ENCODE data around the gene VMP1.
A peak's percentile ranks its signal among the peaks of the same experiment; 100 is the strongest.
"Not testable (repeated sequence)": the region's sequence is repeated elsewhere in the genome, so short reads cannot be mapped to it uniquely, and the experiment has no call there.

VMP1 gene

DNA sequence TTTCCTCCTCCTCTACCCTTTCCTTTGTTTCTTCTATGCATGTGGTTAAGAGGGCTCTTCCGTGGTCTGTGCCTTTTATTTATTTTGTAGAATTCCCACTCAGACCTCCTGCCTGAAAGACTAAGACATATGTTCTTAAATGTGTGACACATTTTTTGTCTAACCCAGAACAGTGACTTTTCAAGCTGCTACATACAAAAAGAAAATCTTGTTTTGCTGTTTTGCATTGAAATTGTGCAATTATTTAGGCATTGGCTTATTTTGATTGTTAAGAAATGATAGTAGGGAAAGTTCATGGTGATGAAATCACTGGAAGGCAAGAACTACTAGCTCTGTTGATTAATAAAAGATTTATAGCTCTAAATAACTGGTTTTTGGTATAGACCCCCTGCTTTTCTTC lies 108.5 kb downstream of the VMP1 start:
- DNase-seq, result no peak

DNA sequence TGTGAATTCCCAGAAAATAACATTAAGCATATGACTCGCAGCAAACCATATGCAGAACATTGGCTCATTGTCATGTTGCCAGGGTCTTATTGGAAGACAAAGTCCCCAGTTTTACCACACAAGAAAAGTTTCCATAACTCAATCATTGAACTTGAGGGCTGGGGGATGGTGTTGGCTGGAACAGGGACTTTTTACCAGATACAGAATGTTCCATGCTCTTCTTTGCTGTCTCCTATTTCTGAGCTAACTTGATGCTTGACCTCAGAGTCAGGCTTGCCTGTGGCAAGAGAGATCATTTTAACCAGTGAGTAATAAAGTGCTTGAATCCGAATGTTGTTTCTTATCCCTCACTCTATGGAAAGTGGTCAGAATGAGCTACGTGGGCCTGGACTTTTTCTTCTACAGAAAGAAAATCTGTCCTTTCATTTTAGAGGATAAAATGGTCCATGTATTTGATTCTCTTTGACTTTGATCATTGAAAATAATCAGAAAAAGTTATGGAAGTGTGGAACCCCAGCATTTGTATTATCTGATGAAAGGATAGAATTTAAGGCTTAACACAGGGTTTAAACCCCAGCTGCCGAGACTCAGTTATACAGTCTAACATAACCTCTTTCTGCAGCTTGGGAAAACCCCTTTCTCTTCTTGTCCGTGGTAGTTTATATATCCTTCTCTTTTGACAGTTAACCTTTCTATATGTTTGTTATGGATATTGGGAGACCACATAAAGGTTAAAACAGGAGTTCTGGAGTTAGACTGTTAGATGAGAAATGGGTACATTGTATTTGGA lies 118.3 kb downstream of the VMP1 start:
- DNase-seq, result no peak

DNA sequence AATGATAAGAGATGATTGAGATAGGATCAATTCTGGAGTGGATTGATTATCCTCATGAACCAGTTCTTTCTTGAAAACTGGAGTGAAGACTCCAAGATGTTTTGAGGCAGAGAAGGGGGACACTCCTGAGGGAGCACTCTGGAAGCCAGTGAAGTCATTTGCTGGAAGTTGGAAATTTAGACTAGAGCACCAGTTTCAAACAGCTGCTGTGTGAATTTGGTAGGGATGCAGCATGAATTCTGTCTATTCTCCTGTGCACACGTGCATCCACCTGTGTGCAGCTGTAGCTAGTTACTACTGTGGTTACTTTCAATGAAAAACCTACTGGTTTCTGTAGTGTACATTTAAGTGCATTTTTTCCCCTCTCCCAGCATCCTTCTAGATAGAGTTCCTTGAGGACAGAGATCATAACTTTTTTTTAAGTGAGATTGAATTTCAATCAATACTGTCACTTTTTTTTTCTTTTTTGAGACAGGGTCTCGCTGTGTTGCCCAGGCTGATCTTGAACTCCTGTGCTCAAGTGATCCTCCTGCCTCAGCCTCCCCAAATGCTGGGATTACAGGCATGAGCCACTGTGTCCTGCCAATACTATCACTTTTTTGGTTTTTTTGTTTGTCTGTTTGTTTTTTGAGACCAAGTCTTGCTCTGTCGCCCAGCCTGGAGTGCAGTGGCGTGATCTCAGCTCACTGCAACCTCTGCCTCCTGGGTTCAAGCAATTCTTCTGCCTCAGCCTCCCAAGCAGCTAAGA lies 119.4 kb downstream of the VMP1 start:
- DNase-seq, result no peak

DNA sequence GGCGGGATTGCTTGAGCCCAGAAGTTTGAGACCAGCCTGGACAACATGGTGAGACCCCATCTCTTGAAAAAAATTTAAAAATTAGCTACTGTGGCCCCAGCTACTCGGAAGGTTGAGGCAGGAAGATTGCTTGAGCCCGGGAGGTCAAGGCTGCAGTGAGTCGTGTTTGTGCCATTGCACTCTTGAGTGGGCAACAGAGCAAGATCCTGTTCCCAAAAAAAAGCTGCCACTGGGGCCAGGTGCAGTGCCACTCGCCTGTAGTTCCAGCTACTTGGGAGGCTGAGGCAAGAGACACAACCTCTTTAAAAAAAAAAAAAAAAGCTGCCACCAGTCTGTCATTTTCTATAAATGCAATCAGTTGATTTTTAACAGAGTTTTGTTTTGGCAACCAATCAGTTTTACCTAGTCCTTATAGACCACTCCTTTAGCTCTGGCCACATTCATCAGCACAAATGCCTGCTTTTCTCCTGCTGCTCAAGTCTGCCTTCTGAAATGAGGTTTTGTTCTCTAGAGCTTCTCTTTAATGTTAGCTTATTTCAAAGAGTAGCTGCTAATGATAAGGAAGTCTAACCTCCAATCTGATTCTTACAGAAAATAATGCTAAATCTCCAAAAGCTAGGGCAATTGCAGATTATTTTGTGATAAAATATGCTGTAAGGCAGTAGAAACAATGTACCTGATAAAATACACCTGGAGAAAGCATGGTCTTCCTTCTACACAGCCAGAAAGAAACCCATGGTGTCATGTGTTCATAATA lies 120.4 kb downstream of the VMP1 start:
- DNase-seq, result no peak

DNA sequence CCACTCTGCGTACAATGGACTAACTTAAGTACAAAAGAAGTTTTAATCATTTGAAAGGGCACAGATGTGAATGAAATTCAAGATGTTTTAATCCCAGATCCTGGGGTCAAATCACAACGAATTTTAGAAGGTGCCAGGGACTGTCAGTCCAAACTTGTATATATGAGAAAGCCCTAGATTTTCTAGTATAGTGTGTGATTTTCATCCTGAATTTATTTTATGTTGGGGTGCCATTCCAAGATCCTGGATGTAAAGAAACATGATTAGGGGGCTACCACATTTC lies 121.0 kb downstream of the VMP1 start:
- DNase-seq, result no peak

DNA sequence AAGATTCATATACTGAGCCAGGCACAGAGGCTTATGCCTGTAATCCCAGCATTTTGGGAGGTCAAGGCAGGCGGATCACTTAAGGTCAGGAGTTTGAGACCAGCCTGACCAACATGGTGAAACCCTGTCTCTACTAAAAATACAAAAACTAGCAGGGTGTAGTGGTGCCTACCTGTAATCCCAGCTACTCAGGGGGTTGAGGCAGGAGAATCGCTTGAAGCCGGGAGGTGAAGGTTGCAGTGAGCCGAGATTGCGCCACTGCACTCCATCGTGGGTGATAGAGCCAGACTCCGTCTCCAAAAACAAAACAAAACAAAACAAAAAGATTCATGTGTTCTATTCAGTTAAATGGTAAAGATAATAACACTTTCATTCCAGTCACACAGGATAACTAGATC lies 121.4 kb downstream of the VMP1 start:
- DNase-seq, result not testable (repeated sequence)

DNA sequence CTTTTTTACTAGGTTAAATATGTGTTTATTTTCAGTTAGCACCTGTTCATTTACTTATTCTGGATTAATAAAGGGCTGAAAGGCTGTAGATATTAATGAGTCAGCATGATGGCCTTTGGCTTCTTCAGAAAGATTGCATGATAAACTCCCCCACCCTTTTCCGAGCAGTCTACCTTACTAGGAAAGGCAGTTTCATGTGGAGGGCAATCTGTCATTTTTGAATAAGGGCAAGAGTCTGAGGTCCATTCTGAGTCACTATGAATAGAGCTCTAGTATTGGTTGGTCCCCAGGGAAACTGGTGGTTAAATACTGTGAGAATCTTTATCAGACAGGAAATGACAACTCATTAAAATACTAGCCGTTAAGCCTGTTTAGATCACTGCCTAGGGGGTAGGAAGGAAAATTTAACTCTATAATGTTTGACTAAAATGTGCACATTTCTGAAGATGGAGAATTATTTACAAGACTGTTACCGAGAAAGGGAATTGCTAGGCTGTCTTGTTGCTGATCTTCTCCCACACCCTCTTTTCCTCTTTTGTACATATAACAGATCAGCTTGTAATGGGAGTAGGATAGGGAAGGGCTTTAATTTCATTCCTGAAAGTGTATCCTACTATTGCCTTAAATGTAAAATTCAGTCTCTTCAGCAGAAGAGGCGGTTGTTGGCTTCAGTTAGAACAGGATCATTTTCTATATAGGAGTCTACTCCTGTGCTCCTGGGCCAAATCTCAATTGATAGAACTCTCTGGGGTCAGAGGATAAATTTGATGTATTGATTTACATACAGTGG lies 122.0 kb downstream of the VMP1 start:
- DNase-seq, result peak; percentile 50

DNA sequence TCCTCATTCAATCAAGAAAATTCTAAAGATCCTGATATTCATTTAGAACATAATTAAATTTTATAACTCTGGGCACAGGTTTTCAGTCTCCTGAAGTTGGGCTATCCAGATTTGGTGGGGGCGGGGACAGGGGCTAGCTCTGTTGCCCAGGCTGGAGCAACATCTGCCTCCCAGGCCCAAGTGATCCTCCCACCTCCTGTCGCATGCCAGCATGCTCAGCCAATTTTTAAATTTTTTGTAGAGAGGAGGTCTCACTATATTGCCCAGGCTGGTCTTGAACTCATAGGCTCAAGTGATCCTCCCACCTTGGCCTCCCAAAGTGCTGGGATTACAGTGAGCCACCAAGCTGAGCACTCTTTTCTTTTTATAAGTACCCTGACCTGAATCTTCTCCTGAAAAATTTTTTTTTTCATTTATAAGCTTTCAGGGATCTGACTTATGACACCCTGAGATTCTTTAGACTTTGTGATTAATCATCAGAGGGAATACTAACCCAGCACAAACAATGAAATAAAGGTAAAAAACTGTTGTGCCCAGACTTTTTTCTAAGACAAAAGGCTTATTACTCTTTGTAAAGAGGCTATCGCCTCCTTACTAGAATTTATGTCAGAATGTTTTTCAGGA lies 122.7 kb downstream of the VMP1 start:
- DNase-seq, result no peak

DNA sequence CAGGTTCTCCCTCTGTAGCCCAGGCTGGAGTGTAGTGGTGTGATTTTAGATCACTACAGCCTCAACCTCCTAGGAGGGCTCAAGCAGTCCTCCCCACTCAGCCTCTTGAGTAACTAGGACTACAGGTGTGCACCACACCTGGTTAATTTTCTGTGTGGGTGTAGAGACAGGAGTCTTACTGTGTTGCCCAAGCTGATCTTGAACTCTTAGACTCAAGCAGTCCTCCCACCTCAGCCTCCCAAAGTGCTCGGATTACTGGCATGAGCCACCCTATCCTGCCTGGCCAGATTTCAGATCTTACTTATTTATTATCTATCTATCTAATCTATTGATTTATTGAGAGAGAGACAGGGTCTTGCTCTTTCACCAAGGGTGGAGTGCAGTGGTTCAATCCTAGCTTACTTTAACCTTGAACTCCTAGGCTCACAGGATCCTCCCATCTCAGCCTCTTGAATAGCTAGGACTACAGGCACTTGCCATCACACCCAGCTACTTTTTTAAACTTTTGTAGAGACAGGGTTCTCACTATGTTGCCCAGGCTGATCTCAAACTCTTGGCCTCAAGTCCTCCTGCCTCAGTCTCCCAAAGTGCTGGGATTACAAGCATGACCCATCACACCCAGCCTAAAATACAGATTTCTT lies 123.5 kb downstream of the VMP1 start:
- DNase-seq, result no peak

DNA sequence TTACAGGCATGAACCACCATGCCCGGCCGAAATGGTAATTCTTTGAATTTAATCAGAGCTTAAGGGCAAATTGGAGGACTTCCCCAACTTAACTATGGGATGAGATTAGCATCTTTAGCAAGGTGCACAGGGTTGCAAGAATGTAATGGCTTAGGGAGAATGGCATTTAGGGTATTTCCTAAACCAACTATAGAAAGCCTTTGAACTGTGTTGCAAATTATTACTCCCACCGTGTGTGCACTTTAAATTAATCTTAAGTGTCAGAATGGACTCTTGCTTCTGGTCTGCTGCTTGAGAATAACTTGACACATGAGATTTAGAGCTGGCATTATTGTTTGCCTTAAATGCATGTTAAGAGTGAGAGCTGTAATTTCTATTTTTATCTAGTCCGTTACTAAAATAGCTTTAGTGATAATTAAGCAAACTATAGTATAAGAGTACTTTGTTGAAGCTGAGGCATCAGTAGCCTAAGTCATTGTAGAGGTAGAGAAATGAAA lies 125.5 kb downstream of the VMP1 start:
- no peak for DNase-seq

DNA sequence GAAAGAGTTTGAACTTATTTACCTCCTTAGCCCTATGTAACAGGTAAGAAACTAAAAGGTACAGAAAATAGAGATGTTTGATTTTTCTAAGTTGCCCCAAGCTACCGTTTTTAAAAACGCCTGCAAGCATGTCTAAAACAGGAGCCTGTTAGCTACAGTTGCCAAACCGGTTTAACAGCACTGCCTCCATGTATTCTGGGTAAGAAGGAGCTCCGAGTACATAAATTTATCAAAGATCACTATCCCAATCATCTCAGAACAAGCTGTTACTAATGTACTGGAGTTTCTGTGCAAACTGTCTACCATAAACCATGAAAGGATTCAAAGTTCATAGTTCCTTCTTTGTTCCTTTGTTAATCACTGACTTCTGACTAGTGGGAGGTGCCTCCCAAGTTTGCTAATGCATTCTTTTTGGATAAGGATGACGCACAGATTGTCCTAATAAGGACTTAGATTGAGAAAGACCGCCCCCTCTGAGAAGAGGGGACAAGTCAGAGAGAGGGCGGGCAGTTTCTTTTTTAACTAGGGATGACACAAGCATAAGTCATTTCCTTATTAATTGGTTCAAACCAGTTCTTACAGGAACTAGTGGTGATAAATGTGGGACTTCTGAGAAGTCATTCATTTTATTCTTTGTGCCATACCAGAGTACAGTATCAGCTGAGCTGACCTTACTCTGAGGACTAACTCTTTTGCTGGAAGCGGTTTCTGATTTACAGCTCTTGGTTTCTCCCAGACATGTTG lies 130.0 kb downstream of the VMP1 start:
- DNase-seq, result no peak

DNA sequence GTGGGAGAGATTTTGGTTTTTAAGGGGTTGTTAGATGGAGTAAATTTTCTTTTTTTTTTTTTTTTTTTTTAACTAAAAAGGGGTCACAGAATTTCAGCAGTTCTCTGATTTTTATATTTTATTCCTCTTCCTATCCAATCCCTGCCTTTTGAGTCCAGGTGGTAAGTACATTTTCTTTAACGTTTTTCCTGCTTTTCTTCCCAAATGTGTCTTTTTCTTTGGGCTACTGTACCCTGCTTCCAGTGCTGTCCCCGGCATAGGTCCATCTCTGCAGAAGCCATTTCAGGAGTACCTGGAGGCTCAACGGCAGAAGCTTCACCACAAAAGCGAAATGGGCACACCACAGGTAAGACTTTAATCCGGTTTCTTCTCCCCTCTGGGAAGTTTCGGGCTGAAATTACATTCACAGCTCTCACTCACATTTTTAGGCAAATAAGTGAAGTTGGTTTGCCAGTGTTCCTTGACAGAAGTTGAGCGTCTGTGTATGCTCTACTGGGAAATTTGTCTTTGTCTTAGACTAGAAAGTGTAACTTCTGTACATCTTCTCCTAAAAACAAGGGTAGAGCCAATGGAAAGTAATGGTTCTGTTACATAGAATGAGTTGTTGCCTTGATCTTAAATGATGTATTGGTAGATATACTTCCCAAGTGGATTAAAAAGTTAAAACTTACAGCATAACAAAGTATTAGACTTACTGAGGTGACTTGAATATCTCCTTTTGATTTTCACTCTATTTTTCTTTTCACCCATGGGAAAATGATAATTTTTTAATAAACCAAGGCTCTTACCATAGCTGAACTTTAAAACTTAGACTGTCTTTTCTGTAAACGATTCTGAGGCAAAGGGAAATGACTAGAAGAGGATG lies 130.8 kb downstream of the VMP1 start:
- DNase-seq, result no peak

DNA sequence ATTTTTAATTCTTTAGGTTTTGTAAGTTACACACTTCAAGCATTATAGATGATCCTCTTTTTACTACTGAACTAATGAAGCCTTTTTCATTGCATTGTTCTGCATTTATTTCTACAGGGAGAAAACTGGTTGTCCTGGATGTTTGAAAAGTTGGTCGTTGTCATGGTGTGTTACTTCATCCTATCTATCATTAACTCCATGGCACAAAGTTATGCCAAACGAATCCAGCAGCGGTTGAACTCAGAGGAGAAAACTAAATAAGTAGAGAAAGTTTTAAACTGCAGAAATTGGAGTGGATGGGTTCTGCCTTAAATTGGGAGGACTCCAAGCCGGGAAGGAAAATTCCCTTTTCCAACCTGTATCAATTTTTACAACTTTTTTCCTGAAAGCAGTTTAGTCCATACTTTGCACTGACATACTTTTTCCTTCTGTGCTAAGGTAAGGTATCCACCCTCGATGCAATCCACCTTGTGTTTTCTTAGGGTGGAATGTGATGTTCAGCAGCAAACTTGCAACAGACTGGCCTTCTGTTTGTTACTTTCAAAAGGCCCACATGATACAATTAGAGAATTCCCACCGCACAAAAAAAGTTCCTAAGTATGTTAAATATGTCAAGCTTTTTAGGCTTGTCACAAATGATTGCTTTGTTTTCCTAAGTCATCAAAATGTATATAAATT lies 132.3 kb downstream of the VMP1 start:
- no peak for DNase-seq

DNA sequence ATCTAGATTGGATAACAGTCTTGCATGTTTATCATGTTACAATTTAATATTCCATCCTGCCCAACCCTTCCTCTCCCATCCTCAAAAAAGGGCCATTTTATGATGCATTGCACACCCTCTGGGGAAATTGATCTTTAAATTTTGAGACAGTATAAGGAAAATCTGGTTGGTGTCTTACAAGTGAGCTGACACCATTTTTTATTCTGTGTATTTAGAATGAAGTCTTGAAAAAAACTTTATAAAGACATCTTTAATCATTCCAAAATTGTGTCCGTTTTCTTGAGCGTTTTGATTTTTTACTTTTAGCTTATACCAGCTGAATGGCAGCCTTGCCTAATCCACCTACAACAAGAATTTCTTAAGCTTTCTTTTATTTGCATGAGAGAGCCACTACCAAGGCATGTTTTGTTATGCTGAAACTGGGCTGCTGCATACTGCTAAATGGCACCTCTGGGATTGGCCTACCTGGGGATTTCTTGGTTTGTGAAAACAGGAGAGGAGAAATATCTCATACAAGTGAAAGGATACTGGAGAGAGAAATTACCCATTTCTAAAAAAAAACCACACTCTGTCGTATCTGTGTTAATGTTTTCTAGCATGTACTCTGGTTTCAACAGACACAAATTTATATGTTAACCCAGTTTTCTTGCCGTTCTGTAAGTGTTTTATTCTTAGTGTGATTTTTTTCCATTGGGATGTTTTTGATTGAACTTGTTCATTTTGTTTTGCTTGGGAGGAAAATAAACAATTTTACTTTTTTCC lies 133.1 kb downstream of the VMP1 start:
- DNase-seq, result no peak

DNA sequence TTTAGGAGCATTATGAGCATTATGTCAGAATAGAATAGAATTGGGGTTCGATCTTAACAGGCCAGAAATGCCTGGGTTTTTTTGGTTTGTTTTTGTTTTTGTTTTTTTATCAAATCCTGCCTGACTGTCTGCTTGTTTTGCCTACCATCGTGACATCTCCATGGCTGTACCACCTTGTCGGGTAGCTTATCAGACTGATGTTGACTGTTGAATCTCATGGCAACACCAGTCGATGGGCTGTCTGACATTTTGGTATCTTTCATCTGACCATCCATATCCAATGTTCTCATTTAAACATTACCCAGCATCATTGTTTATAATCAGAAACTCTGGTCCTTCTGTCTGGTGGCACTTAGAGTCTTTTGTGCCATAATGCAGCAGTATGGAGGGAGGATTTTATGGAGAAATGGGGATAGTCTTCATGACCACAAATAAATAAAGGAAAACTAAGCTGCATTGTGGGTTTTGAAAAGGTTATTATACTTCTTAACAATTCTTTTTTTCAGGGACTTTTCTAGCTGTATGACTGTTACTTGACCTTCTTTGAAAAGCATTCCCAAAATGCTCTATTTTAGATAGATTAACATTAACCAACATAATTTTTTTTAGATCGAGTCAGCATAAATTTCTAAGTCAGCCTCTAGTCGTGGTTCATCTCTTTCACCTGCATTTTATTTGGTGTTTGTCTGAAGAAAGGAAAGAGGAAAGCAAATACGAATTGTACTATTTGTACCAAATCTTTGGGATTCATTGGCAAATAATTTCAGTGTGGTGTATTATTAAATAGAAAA lies 133.8 kb downstream of the VMP1 start:
- DNase-seq, result not testable (repeated sequence)

DNA sequence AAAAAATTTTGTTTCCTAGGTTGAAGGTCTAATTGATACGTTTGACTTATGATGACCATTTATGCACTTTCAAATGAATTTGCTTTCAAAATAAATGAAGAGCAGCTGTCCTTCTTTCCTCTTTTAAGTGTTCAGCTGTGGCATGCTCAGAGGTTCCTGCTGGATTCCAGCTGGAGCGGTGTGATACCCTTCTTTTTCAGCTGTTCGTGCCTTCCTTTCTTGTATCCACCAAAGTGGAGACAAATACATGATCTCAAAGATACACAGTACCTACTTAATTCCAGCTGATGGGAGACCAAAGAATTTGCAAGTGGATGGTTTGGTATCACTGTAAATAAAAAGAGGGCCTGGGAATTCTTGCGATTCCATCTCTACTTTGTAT lies 134.4 kb downstream of the VMP1 start:
- not testable (repeated sequence) for DNase-seq

DNA sequence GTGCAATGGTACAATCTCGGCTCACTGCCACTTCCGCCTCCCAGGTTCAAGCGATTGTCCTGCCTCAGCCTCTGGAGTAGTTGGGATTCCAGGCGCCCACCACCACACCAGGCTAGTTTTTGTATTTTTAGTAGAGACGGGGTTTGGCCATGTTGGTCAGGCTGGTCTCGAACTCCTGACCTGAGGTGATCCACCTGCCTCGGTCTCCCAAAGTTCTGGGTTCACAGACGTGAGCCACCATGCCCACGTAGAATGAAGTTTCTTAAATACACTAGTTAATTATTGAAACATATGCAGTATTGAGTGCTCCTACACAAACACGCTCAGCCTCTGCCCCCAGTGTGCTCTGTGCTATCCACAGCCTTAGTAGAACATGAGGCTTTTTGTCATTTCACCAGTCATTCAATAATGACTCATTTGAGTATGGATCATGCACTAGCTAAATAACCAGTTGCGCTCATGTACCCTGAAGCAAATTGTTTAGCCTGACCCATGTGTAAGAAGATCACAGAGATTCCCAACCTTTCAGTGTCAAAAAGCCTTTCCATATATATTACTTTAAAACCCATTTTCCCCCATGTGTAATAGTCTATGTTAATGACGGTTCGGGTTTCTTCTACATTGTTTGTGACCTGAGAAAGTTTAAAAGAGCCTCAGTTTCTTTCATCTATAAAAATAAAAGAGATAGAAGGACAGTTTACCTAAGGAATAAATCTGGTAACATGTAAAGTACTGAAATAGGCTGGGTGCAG lies 135.6 kb downstream of the VMP1 start:
- no peak for DNase-seq
